Left renal pelvis (tissue), 4 donors: Measurements from ENCODE around the gene ZCCHC7. TPM values are rescaled to one million over a fixed set of nuclear protein-coding genes. Genes with fewer than 3 reads are reported as not detected.
"Not testable (repeated sequence)": the region's sequence is repeated elsewhere in the genome, so short reads cannot be mapped to it uniquely, and the experiment has no call there.

Source experiments
- DNase-seq, 4 donors: peaks; one replicate each; pipeline ENCODE4 v3.0.0-alpha.2; 2013; ENCODE audit warnings: low read depth in 4 of 4, low spot score in 3 of 4
- polyA plus RNA-seq, 4 donors: library from polyadenylated mRNA; unstranded; fragments of 120-200 nt; gene quantifications; one replicate each; pipeline ENCODE4 v1.2.1, GENCODE V29; 2013; ENCODE audit not compliant: insufficient read length in 4 of 4

The ZCCHC7 gene
- polyA plus RNA-seq: 10 to 100 TPM; 21.7 to 27.6 (median 24.9) TPM

GRCh38 chr9:37119907-37120842, at the start of gene ZCCHC7:
TSS of gene ZCCHC7 (plus strand) at chr9:37120574.
- peak; percentile 87 to 91 (median 90) for DNase-seq

- not testable (repeated sequence) for DNase-seq
Measured at GRCh38 chr9:37074790-37075189, 45.6 kb upstream of the ZCCHC7 start.

DNA sequence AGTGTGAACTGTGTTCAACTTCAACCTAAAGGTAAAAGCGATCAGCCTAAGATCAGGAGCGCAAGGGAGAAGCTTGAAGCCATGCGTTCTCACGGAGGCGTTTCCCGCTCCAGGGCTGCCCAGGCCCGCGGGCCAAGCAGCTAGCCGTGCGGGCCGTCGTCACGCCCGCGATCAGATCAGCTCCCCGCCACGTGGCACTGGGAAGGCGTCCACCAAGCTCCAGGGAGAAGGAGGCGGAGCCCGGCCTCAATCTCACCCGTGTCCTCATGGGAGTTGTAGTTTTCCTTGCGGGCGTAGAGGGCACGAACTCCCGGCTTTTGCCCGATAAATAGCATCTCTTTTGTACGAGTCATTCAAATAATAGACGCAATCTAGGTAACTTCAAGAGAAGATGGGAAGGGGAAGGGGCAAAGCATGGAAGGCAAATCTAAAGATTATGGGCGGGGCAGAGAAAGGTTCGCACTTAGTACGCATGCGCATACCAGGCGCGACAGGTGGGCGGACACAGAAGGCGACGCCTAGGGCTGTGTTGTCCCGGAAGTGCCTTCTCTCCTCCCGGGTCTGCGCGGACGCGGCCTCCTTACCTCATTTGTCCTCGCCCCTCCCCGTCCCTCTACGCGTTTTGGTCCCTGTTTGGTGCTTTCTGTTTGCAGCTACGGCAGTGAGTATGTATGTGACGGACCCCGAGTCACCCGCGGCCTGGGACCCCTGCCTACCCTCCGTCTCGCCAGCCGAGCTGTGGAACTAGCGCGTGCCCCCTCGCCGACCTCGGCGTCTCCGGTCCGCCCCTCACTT, 40.8 kb upstream of the ZCCHC7 start:
- peak; percentile 81 to 88 (median 86) for DNase-seq

DNA sequence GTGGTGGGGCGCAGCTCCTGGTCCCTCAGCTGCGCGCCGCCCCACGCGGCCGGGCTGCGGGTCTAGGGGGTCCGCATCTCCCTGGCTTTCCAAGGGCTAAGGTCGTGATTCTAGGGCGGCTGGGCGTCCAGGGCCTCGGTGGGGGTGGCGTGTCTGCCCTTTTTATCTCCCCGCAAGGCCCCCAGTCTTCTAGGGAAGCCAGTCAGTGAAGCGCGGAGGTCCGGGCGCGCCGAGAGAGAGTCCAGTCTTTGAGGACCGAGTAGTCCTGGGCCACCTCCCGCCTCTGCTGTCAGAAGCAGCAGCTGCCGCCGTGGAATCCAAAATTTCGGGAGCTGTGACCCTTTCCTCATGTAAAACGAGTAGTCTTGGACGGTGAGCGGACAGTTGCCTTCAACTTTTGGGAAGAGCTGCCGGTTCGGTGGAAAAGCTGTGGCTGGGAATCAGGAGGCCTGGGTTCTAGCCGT, 40.2 kb upstream of the ZCCHC7 start:
- peak in 1 of 4 donors; percentile 1 for DNase-seq

- not testable (repeated sequence) for DNase-seq
Measured at GRCh38 chr9:37081507-37081906, 38.9 kb upstream of the ZCCHC7 start.

DNA sequence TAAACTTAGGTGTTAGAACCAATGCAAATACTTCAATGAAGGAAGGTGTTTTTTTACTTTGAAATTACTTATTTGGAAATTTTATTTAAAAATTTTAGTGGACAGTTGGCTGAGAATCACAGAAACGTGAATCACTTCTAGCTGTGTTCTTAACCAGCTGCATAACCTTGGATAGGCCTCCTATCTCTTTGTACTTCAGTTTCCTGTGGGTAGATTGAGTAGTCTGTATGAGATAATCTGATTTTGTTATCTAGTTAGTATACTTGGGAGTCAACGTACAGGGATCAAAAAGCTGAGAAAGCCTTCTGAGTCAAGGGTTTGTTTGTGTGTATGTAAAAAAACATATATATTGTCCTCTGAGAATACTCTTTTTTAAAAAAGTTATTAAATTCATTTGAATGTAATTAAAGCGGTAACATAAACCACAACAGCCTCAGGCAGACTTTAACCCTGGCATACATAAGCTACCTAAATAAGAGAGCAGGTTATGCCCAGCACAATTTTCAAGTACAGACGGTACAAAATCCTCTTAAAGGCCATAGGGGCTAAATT, 38.1 kb upstream of the ZCCHC7 start:
- DNase-seq: no peak

DNA sequence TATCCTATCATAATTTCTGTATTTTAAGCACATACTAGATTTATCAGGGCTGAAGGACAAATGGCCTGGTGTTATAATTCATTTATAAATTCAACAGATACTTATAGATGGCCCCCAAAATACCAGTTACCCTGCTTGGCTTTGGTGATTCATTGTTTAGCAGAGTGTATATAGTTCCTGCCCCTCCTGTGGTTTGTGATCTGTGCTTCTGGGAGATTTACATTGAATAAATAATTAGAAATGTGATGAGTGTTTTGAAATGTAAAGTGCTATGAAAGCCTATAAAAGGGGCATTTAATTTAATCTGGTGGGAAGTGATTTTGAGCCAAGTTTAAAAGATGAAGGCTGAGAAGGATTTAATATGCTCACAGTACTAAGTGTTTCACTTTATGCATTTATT, 36.7 kb upstream of the ZCCHC7 start:
- DNase-seq: no peak

DNA sequence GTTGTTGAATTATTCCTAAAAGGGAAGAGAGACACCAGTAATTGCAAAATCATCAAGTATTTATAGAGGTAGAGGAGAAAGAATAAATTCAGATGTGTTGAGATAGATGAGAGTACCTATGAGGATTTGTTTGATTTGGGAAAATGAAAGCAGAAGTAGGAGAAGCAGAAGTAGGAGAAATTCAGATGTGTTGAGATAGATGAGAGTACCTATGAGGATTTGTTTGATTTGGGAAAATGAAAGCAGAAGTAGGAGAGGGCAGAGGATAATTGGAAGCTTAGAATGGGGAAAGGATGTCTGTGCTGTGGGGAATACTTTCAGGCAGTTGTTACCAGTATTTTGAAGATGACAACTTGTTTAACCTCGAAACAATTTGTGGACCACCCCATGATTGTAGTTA, 35.1 kb upstream of the ZCCHC7 start:
- no peak for DNase-seq

- DNase-seq: not testable (repeated sequence)
Measured at GRCh38 chr9:37092714-37093295, 27.6 kb upstream of the ZCCHC7 start.

DNA sequence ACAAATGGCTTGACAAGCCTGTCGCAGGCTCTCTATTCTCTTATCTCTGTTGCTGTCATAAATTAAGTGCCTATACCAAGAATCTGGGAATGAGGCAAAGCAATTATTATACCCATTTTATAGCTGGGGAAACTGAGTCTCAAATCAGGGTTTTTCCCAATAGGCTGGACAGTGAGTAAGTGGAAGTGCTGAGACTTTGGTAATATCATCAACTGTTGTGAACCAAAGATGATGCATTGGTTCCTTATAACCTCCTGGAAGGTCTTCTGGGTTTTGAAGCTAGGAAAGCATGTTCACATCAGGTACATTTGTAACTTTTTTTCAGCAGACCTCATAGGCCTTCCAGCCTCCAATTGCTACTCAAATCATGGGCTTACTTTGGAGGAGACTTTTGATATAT, 25.6 kb upstream of the ZCCHC7 start:
- no peak for DNase-seq

GRCh38 chr9:37096628-37097027, 23.7 kb upstream of the ZCCHC7 start:
- DNase-seq: no peak

DNA sequence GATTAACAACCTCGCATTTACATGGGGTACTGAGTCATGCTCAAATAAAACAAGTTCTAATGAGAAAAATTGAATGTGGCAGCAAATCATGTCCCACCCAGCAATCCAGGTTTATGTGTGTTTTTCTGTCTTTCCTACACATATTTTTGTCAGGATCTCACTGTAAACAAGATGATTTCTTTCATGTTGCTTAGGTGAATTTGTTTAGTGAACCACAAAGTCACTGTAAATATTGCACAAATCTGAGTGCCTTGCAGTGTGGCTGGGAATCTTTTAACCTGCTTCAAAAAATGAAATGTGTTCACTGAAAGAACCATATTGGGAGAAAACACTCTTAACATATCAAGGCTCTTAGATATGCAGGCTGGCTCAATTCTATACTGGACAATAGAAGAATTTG, 23.1 kb upstream of the ZCCHC7 start:
- DNase-seq: no peak

GRCh38 chr9:37100327-37100726, 20.0 kb upstream of the ZCCHC7 start:
- DNase-seq: no peak

DNA sequence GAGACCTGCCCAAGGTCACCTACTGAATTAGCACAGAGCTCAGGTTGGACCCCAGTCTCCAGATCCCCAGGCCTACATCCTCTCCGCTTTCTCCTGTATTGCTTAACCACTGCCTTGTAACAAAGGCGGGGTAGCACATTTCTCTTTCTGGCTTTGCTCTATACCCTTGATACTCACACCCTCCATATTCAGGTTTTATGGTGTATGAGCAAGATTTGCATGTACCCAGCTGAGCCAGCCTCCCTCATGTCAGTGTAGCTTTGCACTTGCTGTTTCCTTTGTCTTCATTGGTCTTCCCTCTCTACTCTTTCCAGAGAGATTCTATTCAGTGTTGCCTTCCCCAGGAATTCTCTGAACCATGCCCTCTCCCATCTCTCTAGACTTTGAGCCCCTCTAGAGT, 19.6 kb upstream of the ZCCHC7 start:
- no peak for DNase-seq

DNA sequence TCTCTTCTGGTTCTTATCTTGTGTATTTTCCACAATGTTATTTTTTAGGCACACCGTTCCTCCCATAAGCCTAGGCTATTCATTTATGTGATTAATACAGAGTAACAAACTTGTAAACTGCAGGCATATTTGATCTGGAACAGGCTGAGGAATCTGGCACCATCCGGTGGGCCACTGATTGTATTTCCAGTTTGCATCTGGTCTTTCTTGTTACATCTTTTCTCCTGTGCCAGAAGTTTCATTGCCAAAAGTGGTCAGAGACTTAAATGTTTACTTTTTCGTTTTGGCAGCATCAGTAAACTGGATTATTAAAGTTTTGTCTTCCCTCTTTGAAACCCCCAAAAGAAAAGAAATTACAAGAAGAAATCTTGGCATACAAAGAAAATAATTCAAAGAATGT, 17.9 kb upstream of the ZCCHC7 start:
- no peak for DNase-seq

GRCh38 chr9:37104183-37104889, 16.0 kb upstream of the ZCCHC7 start:
- DNase-seq: no peak

- DNase-seq: no peak
Measured at GRCh38 chr9:37105234-37105633, 15.1 kb upstream of the ZCCHC7 start.

GRCh38 chr9:37107701-37108100, 12.7 kb upstream of the ZCCHC7 start:
- no peak for DNase-seq

DNA sequence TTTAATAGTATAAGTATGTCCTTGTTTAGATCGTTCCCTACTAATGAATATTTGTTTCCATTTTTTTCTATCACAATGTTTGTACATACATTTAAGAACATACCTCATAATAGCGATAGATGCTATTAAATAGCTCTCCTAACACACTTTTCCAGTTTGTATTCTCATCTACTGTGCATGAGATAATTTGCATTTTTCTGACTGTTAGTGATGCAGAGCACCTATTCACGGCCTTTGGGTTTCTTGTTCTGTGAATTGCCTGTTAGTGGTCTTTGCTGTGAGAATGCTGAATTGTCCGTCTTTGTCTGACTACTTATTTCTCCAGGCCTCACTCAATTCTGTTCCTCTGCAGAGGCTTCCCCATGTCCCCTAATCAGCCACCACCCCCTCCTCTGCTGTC, 5.9 kb upstream of the ZCCHC7 start:
- DNase-seq: not testable (repeated sequence)

DNA sequence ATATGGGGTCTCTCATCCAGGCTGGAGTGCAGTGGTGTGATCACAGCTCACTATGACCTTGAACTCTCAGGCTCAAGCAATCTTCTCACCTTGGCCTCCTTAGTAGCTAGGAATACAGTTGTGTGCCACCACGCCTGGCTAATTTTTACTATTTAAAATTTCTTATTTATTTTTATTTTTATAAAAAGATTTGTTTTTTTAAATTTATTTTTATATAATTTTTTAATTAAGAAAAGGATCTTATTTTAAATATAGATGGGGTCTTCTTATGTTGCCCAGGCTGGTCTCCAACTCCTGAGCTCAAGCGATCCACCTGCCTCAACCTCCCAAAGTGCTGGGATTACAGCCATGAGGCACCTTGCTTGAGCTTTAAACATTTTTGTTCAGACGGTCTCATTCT, 2.4 kb upstream of the ZCCHC7 start:
- no peak for DNase-seq
